GM23338 (cell line): Measurements from ENCODE around the gene CFL2. TPM values are rescaled to one million over a fixed set of nuclear protein-coding genes. Genes with fewer than 3 reads are reported as not detected.
A peak's percentile ranks its signal among the peaks of the same experiment; 100 is the strongest.

Experiments used
- ATAC-seq: fragments of 200-7000 bp; cut with Tn5 transposase; 3 replicates; pipeline ENCODE4 v1.9.1; 2020
- DNase-seq: peaks from one replicate; pipeline ENCODE4 v3.0.0-alpha.2; 2015; ENCODE audit warnings: low spot score
- H2AFZ ChIP-seq: fragments of 200-600 bp; sonication (generic); 2 replicates; pipeline ENCODE4 v1.8.0; 2016; ENCODE audit warnings: antibody characterized with exemption, mild to moderate bottlenecking, moderate library complexity
- H3F3A ChIP-seq: fragments of 200-600 bp; sonication (generic); replicated peaks from 2 replicates; pipeline ENCODE4 v1.8.0; 2017; ENCODE audit warnings: antibody characterized with exemption, mixed run types, low read depth
- H3K27ac ChIP-seq: fragments of 200-600 bp; sonication (generic); 2 replicates; pipeline ENCODE4 v1.6.1; 2016; ENCODE audit warnings: low read depth
- H3K27me3 ChIP-seq: fragments of 200-600 bp; sonication (generic); 2 replicates; pipeline ENCODE4 v1.8.0; 2016; ENCODE audit warnings: mild to moderate bottlenecking, mixed run types, moderate library complexity; ENCODE audit not compliant: insufficient read depth
- H3K36me3 ChIP-seq: fragments of 200-600 bp; sonication (generic); 2 replicates; pipeline ENCODE4 v1.8.0; 2016; ENCODE audit warnings: mild to moderate bottlenecking; ENCODE audit not compliant: insufficient read depth
- H3K4me1 ChIP-seq: fragments of 200-600 bp; sonication (generic); 2 replicates; pipeline ENCODE4 v1.8.0; 2016; ENCODE audit warnings: mild to moderate bottlenecking, moderate library complexity; ENCODE audit not compliant: insufficient read depth
- H3K4me2 ChIP-seq: fragments of 200-600 bp; sonication (generic); 2 replicates; pipeline ENCODE4 v1.7.1; 2017; ENCODE audit warnings: mixed run types
- H3K4me3 ChIP-seq: fragments of 200-600 bp; sonication (generic); 2 replicates; pipeline ENCODE4 v1.6.1; 2016; ENCODE audit warnings: mixed run types
- H3K79me2 ChIP-seq: fragments of 200-600 bp; sonication (generic); replicated peaks from 2 replicates; pipeline ENCODE4 v1.8.0; 2017; ENCODE audit warnings: mild to moderate bottlenecking; ENCODE audit not compliant: insufficient read depth
- H3K9me2 ChIP-seq: fragments of 200-600 bp; sonication (generic); 2 replicates; pipeline ENCODE4 v1.8.0; 2017; ENCODE audit not compliant: insufficient read depth
- H4K20me1 ChIP-seq: fragments of 200-600 bp; sonication (generic); replicated peaks from 2 replicates; pipeline ENCODE4 v1.8.0; 2017; ENCODE audit warnings: mild to moderate bottlenecking; ENCODE audit not compliant: insufficient read depth
- H3K27ac Mint-ChIP-seq: 2 replicates; pipeline ENCODE4 v1.8.0; 2020; ENCODE audit warnings: inconsistent platforms, mild to moderate bottlenecking, moderate library complexity, mixed read lengths
- H3K27me3 Mint-ChIP-seq: 3 replicates; pipeline ENCODE4 v1.8.0; 2022; ENCODE audit warnings: low read depth, mild to moderate bottlenecking, moderate library complexity, mixed read lengths, inconsistent platforms; ENCODE audit not compliant: insufficient read depth, poor library complexity
- H3K36me3 Mint-ChIP-seq: 3 replicates; pipeline ENCODE4 v1.8.0; 2021; ENCODE audit warnings: low read depth, mild to moderate bottlenecking, inconsistent platforms, moderate library complexity, mixed read lengths
- H3K4me1 Mint-ChIP-seq: 3 replicates; pipeline ENCODE4 v1.8.0; 2020; ENCODE audit warnings: mild to moderate bottlenecking, inconsistent platforms, mixed read lengths
- H3K4me3 Mint-ChIP-seq: 3 replicates; pipeline ENCODE4 v1.8.0; 2021; ENCODE audit warnings: moderate library complexity, mild to moderate bottlenecking, inconsistent platforms, mixed read lengths
- H3K9me3 Mint-ChIP-seq: 3 replicates; pipeline ENCODE4 v1.8.0; 2020; ENCODE audit warnings: moderate library complexity, mild to moderate bottlenecking, inconsistent platforms, mixed read lengths
- CREB1 ChIP-seq: fragments of 250-450 bp; sonication (Bioruptor Pico); IDR thresholded peaks from 2 replicates; pipeline ENCODE4 v1.5.0; 2020; ENCODE audit warnings: low read depth, mild to moderate bottlenecking, moderate library complexity
- ETS1 ChIP-seq: IDR thresholded peaks from 2 replicates; pipeline ENCODE4 v1.6.1; 2016; ENCODE audit warnings: antibody characterized with exemption
- EZH2 ChIP-seq: fragments of 200-600 bp; sonication (generic); IDR thresholded peaks from one replicate; pipeline ENCODE4 v1.8.0; 2017; ENCODE audit warnings: antibody characterized with exemption, mild to moderate bottlenecking, low read depth; ENCODE audit not compliant: unreplicated experiment
- EZH2phosphoT487 ChIP-seq: fragments of 200-600 bp; sonication (generic); IDR thresholded peaks from one replicate; pipeline ENCODE4 v1.8.1; 2018; ENCODE audit warnings: antibody characterized with exemption; ENCODE audit not compliant: unreplicated experiment
- POLR2AphosphoS5 ChIP-seq: IDR thresholded peaks from 2 replicates; pipeline ENCODE4 v1.6.1; 2016; ENCODE audit warnings: antibody characterized with exemption, low read depth
- STAT1 ChIP-seq: IDR thresholded peaks from one replicate; pipeline ENCODE4 v1.6.1; 2016; ENCODE audit warnings: antibody characterized with exemption; ENCODE audit not compliant: unreplicated experiment
- ZNF114 ChIP-seq: fragments of 250-450 bp; sonication (Bioruptor Pico); IDR thresholded peaks from 2 replicates; pipeline ENCODE4 v1.5.0; 2020; ENCODE audit warnings: mild to moderate bottlenecking, moderate library complexity
- ZNF331 ChIP-seq: fragments of 250-450 bp; sonication (Bioruptor Pico); IDR thresholded peaks from 2 replicates; pipeline ENCODE4 v1.5.0; 2020; ENCODE audit warnings: low read depth, mild to moderate bottlenecking, moderate library complexity
- polyA plus RNA-seq: library from polyadenylated mRNA; unstranded; fragments of >200 nt; fragmentation: Nextera tagmentation; extraction: Ambion mirVana; gene quantifications from 2 replicates; pipeline ENCODE4 v1.2.1, GENCODE V29; 2016
- total RNA-seq: library from RNA; depleted of rRNA; stranded (reverse); fragments of >200 nt; shearing (Covaris generic); gene quantifications from 2 replicates; pipeline ENCODE4 v1.2.3, GENCODE V29; 2014
- TF ChIP-seq, protein P1 (sequence below): fragments of 250-450 bp; sonication (Bioruptor Pico); IDR thresholded peaks from 2 replicates; pipeline ENCODE4 v1.5.0; 2020; ENCODE audit warnings: mild to moderate bottlenecking, moderate library complexity
- TF ChIP-seq, protein P2 (sequence below), 2 experiments: fragments of 200-600 bp in 1 of 2; sonication (generic) in 1 of 2; conservative IDR thresholded peaks; 2 replicates each; pipeline versions ENCODE4 v1.5.1 to v1.6.1; 2016 to 2017; ENCODE audit warnings: antibody characterized with exemption in 2 of 2, low read depth in 2 of 2, mild to moderate bottlenecking in 2 of 2, moderate library complexity in 1 of 2

CFL2 gene
- total and polyA plus RNA-seq, 2 experiments from 2014 or later = 10.9 to 14.8 TPM

DNA sequence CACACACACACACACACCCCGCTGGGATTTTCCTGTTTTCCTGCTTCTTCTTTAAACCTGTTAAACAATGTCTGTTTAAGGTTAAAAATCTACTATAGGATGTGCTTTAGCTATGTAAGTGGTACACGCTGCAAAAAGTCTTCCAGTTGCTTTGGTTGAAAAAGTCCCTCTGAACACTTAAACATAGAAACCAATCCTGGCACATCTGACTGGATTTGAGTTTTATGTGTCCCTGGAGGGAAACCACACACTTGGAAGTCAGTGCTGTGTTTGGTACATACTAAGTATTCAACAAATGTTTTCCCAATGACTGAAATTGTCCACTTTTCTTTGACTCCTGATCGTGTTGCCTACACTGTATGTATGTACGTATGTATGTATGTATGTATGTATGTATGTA is 22.0 kb downstream of the CFL2 start:
- Histone ChIP-seq H3K4me1 (peaks cover 31% of the 10 kb centered on the region), H2AFZ (peak overlapping the region; percentile 73; the same call in 1 of the 2 replicates), H3K27ac (no peak overlapping the region), H3K27me3 (no peaks in the 10 kb centered on the region), H3K9me2 (0 out of 2 replicates have a peak, but pooled peaks cover 4% of the 10 kb centered on the region), H3F3A (no peaks in the 10 kb centered on the region), H3K4me2 (no peak overlapping the region), H4K20me1 (no peaks in the 10 kb centered on the region), H3K36me3 (no peaks in the 10 kb centered on the region), H3K4me3 (no peak overlapping the region), H3K79me2 (no peaks in the 10 kb centered on the region)
- Mint-ChIP-seq H3K4me3 (no peak overlapping the region), H3K36me3 (no peaks in the 10 kb centered on the region), H3K9me3 (no peaks in the 10 kb centered on the region), H3K27ac (no peak overlapping the region), H3K4me1 (peaks cover 30% of the 10 kb centered on the region), H3K27me3 (peaks cover 5% of the 10 kb centered on the region)
- ATAC-seq = no peak
- no peak for DNase-seq
- TF ChIP-seq, protein P1, sequence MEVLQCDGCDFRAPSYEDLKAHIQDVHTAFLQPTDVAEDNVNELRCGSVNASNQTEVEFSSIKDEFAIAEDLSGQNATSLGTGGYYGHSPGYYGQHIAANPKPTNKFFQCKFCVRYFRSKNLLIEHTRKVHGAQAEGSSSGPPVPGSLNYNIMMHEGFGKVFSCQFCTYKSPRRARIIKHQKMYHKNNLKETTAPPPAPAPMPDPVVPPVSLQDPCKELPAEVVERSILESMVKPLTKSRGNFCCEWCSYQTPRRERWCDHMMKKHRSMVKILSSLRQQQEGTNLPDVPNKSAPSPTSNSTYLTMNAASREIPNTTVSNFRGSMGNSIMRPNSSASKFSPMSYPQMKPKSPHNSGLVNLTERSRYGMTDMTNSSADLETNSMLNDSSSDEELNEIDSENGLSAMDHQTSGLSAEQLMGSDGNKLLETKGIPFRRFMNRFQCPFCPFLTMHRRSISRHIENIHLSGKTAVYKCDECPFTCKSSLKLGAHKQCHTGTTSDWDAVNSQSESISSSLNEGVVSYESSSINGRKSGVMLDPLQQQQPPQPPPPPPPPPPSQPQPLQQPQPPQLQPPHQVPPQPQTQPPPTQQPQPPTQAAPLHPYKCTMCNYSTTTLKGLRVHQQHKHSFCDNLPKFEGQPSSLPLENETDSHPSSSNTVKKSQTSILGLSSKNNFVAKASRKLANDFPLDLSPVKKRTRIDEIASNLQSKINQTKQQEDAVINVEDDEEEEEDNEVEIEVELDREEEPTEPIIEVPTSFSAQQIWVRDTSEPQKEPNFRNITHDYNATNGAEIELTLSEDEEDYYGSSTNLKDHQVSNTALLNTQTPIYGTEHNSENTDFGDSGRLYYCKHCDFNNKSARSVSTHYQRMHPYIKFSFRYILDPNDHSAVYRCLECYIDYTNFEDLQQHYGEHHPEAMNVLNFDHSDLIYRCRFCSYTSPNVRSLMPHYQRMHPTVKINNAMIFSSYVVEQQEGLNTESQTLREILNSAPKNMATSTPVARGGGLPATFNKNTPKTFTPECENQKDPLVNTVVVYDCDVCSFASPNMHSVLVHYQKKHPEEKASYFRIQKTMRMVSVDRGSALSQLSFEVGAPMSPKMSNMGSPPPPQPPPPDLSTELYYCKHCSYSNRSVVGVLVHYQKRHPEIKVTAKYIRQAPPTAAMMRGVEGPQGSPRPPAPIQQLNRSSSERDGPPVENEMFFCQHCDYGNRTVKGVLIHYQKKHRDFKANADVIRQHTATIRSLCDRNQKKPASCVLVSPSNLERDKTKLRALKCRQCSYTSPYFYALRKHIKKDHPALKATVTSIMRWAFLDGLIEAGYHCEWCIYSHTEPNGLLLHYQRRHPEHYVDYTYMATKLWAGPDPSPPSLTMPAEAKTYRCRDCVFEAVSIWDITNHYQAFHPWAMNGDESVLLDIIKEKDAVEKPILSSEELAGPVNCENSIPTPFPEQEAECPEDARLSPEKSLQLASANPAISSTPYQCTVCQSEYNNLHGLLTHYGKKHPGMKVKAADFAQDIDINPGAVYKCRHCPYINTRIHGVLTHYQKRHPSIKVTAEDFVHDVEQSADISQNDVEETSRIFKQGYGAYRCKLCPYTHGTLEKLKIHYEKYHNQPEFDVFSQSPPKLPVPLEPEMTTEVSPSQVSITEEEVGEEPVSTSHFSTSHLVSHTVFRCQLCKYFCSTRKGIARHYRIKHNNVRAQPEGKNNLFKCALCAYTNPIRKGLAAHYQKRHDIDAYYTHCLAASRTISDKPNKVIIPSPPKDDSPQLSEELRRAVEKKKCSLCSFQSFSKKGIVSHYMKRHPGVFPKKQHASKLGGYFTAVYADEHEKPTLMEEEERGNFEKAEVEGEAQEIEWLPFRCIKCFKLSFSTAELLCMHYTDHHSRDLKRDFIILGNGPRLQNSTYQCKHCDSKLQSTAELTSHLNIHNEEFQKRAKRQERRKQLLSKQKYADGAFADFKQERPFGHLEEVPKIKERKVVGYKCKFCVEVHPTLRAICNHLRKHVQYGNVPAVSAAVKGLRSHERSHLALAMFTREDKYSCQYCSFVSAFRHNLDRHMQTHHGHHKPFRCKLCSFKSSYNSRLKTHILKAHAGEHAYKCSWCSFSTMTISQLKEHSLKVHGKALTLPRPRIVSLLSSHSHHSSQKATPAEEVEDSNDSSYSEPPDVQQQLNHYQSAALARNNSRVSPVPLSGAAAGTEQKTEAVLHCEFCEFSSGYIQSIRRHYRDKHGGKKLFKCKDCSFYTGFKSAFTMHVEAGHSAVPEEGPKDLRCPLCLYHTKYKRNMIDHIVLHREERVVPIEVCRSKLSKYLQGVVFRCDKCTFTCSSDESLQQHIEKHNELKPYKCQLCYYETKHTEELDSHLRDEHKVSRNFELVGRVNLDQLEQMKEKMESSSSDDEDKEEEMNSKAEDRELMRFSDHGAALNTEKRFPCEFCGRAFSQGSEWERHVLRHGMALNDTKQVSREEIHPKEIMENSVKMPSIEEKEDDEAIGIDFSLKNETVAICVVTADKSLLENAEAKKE (CRISPR knock-in tag) = no peak
- TF ChIP-seq EZH2phosphoT487 (no peak), ZNF114 (CRISPR knock-in tag) (no peak), ETS1 (no peak), CREB1 (CRISPR knock-in tag) (no peak), EZH2 (no peak), ZNF331 (CRISPR knock-in tag) (no peak), POLR2AphosphoS5 (no peak), STAT1 (no peak)
- TF ChIP-seq, protein P2, sequence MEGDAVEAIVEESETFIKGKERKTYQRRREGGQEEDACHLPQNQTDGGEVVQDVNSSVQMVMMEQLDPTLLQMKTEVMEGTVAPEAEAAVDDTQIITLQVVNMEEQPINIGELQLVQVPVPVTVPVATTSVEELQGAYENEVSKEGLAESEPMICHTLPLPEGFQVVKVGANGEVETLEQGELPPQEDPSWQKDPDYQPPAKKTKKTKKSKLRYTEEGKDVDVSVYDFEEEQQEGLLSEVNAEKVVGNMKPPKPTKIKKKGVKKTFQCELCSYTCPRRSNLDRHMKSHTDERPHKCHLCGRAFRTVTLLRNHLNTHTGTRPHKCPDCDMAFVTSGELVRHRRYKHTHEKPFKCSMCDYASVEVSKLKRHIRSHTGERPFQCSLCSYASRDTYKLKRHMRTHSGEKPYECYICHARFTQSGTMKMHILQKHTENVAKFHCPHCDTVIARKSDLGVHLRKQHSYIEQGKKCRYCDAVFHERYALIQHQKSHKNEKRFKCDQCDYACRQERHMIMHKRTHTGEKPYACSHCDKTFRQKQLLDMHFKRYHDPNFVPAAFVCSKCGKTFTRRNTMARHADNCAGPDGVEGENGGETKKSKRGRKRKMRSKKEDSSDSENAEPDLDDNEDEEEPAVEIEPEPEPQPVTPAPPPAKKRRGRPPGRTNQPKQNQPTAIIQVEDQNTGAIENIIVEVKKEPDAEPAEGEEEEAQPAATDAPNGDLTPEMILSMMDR (conservative IDR thresholded peaks at IDR 0.05; ENCODE audit: low read depth in 2 of 2) = no peak
